Uterus (tissue), 2 donors: ENCODE measurements around the gene PCMTD2.

Experiments used
- CTCF ChIP-seq, 4 experiments: fragments of 200-600 bp in 2 of 4; fragments of 450-650 bp in 2 of 4; sonication (generic) in 2 of 4; IDR thresholded peaks; one replicate each; pipeline ENCODE4 v1.5.1; 2016 to 2019; ENCODE audit warnings: antibody characterized with exemption in 4 of 4, mild to moderate bottlenecking in 2 of 4, moderate library complexity in 1 of 4
- POLR2A ChIP-seq, 2 donors: fragments of 450-650 bp; IDR thresholded peaks; one replicate each; pipeline ENCODE4 v1.6.1; 2016; ENCODE audit warnings: antibody characterized with exemption in 2 of 2, mild to moderate bottlenecking in 1 of 2, moderate library complexity in 1 of 2

- TF ChIP-seq POLR2A (IDR thresholded peaks at IDR 0.05) (no peak), CTCF (IDR thresholded peaks at IDR 0.05) (no peak)
Observed at GRCh38 chr20:64264091-64264490, 8.5 kb downstream of the PCMTD2 start.
